Measurements from ENCODE around the gene WNK1. TPM values are rescaled to one million over a fixed set of nuclear protein-coding genes. Genes with fewer than 3 reads are reported as not detected.

The WNK1 gene
- total and polyA plus RNA-seq, 2 donors (not counting 3 experiments of a cell fraction or from before 2014, with no cell fraction given) = 46.3 to 108 TPM

- H3K27me3 ChIP-seq (ENCODE audit: control insufficient read depth in 2 of 2, insufficient read depth in 2 of 2, low read length in 2 of 2) = no peaks in the 10 kb centered on the region
- peaks cover 3% of the 10 kb centered on the region for H3K4me1 ChIP-seq (ENCODE audit: control insufficient read depth, extremely low read depth, insufficient read depth, low read length)
- no peak overlapping the region for H3K4me2 ChIP-seq (ENCODE audit: insufficient read depth, low read length)
- H4K20me1 ChIP-seq (replicated peaks; ENCODE audit: control insufficient read depth, extremely low read depth, insufficient read depth, low read length) = no peaks in the 10 kb centered on the region
- dilution Hi-C loops (cut with MboI; ENCODE audit: extremely low pct_ligation_motif_present, low sequenced_read_pairs) (no loop called here), intact Hi-C loops (cut with micrococcal nuclease) (no loop called here)
- H3K9me1 ChIP-seq (replicated peaks; ENCODE audit: control insufficient read depth, extremely low read depth, insufficient read depth, low read length) = peaks cover 4% of the 10 kb centered on the region
- no peak overlapping the region for H3K4me3 ChIP-seq (replicated peaks in 1 of 3; ENCODE audit: insufficient read depth in 1 of 3, low read depth in 1 of 3, low read length in 3 of 3)
- TF ChIP-seq EZH2 (IDR thresholded peaks at IDR 0.05; ENCODE audit: borderline replicate concordance, low read depth, low read length, severe bottlenecking) = no peak
- no peak for TF ChIP-seq JUN (IDR thresholded peaks at IDR 0.05; ENCODE audit: borderline replicate concordance, insufficient read depth, insufficient read length, low read depth)
- no peak for TF ChIP-seq POLR2A (IDR thresholded peaks at IDR 0.05; ENCODE audit: low read depth, low read length)
- no peak for TF ChIP-seq MYC (IDR thresholded peaks at IDR 0.05; ENCODE audit: low read depth, low read length)
- no peak for TF ChIP-seq MAX (IDR thresholded peaks at IDR 0.05; ENCODE audit: insufficient read depth, insufficient read length)
- TF ChIP-seq FOS (IDR thresholded peaks at IDR 0.05; ENCODE audit: borderline replicate concordance, insufficient read depth, low read length) = no peak
- no peak for TF ChIP-seq GATA2 (IDR thresholded peaks at IDR 0.05; ENCODE audit: insufficient read depth, insufficient read length, low read depth, low read length)
- no peak for TF ChIP-seq POLR2AphosphoS5 (IDR thresholded peaks at IDR 0.05; ENCODE audit: insufficient read depth, low read depth, low read length)
- TF ChIP-seq CTCF (IDR thresholded peaks at IDR 0.05; ENCODE audit: extremely low read depth in 1 of 2, insufficient read depth in 1 of 2, low read depth in 1 of 2, low read length in 2 of 2) = no peak
- POLR2A ChIA-PET = no interaction called here
- no TSS peak for BruUV-seq (replicated peaks)
- DNase-seq (ENCODE audit: low read depth, low spot score) (no peak), FAIRE-seq (no peak)
- H3K9me3 ChIP-seq (replicated peaks; ENCODE audit: control insufficient read depth, insufficient read depth, low read length) = no peaks in the 10 kb centered on the region
- H3K9ac ChIP-seq (replicated peaks; ENCODE audit: extremely low read depth, insufficient read depth, low read length) = no peak overlapping the region
- H3K27ac ChIP-seq (ENCODE audit: insufficient read depth, low read depth, low read length) = no peak overlapping the region
- no peak overlapping the region for H2AFZ ChIP-seq (ENCODE audit: low read depth, low read length)
- H3K79me2 ChIP-seq (ENCODE audit: control insufficient read depth, insufficient read depth, low read length) = peaks cover 1% of the 10 kb centered on the region
- CTCF ChIA-PET = interaction anchor here (0.8 to 1.5 kb wide), 2 partner anchors 21 to 282 kb away, joined by 3 read pairs; no protein-coding TSS in a partner anchor
- H3K36me3 ChIP-seq (ENCODE audit: control insufficient read depth in 2 of 2, extremely low read depth in 1 of 2, insufficient read depth in 2 of 2, low read length in 2 of 2) = peaks cover 2 to 4% of the 10 kb centered on the region in 2 experiments
Observed at GRCh38 chr12:835754-836518, 83.6 kb downstream of the WNK1 start.

All from endothelial cell of umbilical vein (primary cell).